Inflammatory macrophage treated with lipopolysaccharide for 1 hour (primary cell): ENCODE measurements around the gene ALDH3B2.
A peak's percentile ranks its signal among the peaks of the same experiment; 100 is the strongest.
"Not testable (repeated sequence)": the region's sequence is repeated elsewhere in the genome, so short reads cannot be mapped to it uniquely, and the experiment has no call there.

ENCODE experiments used
- DNase-seq, 2 donors: peaks; one replicate each; pipeline ENCODE4 v3.0.0-alpha.2; 2020 to 2022

ALDH3B2 gene

GRCh38 chr11:67641338-67642172, 32.9 kb downstream of the ALDH3B2 start:
- no peak for DNase-seq

- no peak for DNase-seq
Observed at GRCh38 chr11:67640758-67641337, 33.6 kb downstream of the ALDH3B2 start.

GRCh38 chr11:67640021-67640757, 34.2 kb downstream of the ALDH3B2 start:
- peak in 1 of 2 donors; percentile 58 for DNase-seq

- no peak for DNase-seq
Observed at GRCh38 chr11:67639438-67639859, 35.0 kb downstream of the ALDH3B2 start, which contains the start of gene TBX10. TBX10 (minus strand) TSS chr11:67639763; CDS start chr11:67639472, 291 bp downstream.

- no peak for DNase-seq
Observed at GRCh38 chr11:67638535-67639437, 35.6 kb downstream of the ALDH3B2 start.

GRCh38 chr11:67637441-67637840, 37.0 kb downstream of the ALDH3B2 start:
- DNase-seq = not testable (repeated sequence)

GRCh38 chr11:67636962-67637361, 37.5 kb downstream of the ALDH3B2 start:
- no peak for DNase-seq

- no peak for DNase-seq
Observed at GRCh38 chr11:67635231-67635521, 39.2 kb downstream of the ALDH3B2 start.

- no peak for DNase-seq
Observed at GRCh38 chr11:67634366-67635230, 39.8 kb downstream of the ALDH3B2 start.

GRCh38 chr11:67633758-67634365, 40.6 kb downstream of the ALDH3B2 start:
- DNase-seq = no peak

- DNase-seq = no peak
Observed at GRCh38 chr11:67632982-67633755, 41.3 kb downstream of the ALDH3B2 start.

- DNase-seq = no peak
Observed at GRCh38 chr11:67632175-67632981, 42.0 kb downstream of the ALDH3B2 start.

- no peak for DNase-seq
Observed at GRCh38 chr11:67631853-67632174, 42.6 kb downstream of the ALDH3B2 start.

- DNase-seq = no peak
Observed at GRCh38 chr11:67631411-67631810, 43.0 kb downstream of the ALDH3B2 start.

- DNase-seq = no peak
Observed at GRCh38 chr11:67630943-67631331, 43.5 kb downstream of the ALDH3B2 start.

- peak; percentile 95 to 98 for DNase-seq
Observed at GRCh38 chr11:67630228-67630942, 44.0 kb downstream of the ALDH3B2 start.

- DNase-seq = peak; percentile 64 to 85
Observed at GRCh38 chr11:67629386-67630227, 44.8 kb downstream of the ALDH3B2 start, which contains the start of gene NUDT8. NUDT8 (minus strand) TSS chr11:67629937; CDS start chr11:67629911, 26 bp downstream.
